COLO668 (cell line): ENCODE measurements around the gene MRPL4.

ENCODE experiments used
- DNase-seq: peaks from one replicate; lab custom pipeline; 2025; ENCODE audit not compliant: unreplicated experiment; lab: John Stamatoyannopoulos, UW

Gene MRPL4

DNA sequence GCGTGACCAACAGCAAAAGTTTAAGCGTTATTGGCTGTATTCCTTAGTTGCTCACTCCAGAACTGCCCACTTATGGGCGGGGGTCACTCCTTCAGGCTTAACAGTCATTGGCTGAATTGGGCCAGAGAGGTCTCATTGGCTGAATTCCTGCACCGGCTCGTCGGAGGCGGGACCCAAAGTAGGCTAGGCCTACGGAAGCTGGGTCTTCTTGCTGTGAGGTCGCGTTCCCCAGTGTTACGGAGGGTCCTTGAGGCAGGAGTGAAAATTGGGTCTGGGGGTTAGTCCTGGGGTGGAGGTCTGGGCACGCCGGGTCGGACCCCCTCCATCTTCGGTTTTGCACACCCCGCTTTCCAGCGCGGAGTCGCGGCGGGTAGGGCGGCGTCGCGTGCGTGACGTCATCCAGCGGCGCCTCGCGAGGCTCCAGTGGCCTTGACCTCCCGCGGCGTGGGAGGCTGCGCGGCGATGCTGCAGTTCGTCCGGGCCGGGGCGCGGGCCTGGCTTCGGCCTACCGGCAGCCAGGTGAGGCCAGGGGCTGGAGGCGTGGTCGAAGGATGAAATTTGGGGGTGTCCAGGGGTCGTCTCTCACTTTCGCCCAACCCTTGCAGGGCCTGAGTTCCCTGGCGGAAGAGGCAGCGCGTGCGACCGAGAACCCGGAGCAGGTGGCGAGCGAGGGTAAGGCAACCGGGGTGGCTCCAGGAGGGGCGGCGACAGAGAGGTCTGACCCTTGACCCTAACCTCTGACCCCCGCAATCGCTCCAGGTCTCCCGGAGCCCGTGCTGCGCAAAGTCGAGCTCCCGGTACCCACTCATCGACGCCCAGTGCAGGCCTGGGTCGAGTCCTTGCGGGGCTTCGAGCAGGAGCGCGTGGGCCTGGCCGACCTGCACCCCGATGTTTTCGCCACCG lies at the start of gene MRPL4:
Gene MRPL4, plus strand, starts transcription at position 423 of the 903 bp plus-strand sequence. Its CDS starts 40 bp downstream, at position 463.
- DNase-seq = peak; percentile 96

DNA sequence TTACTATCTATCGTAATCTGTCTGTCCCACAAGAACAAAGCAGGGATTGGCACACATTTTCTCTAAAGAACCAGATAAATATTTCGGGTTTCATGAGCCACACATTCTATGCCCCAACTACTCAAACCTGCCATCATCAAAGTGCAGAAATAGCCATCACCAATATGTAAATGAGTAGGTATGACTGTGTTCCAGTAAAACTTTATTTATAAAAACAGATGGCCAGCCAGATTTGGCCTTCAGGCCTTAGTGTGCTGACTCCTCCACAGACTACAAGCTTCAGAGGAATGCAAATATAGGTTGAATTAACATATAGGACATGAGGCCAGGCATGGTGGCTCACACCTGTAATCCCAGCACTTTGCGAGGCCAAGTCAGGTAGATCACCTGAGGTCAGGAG lies 48.3 kb upstream of the MRPL4 start:
- no peak for DNase-seq

DNA sequence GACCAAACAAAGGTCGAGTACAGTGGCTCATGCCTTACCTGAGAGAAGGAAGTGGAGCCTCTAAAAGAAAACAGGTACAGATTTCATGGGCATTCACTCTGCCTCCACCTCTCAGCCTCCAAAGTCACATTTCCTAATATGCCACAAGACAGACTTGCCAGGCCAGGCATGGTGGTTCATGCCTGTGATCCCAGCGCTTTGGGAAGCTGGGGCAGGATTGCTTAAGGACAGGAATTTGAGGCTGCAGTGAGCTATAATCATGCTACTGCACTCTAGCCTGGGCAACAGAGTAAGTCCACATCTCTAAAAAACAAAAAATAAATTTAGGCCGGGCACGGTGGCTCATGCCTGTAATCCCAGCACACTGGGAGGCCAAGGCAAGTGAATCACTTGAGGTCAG lies 46.4 kb upstream of the MRPL4 start:
- no peak for DNase-seq

DNA sequence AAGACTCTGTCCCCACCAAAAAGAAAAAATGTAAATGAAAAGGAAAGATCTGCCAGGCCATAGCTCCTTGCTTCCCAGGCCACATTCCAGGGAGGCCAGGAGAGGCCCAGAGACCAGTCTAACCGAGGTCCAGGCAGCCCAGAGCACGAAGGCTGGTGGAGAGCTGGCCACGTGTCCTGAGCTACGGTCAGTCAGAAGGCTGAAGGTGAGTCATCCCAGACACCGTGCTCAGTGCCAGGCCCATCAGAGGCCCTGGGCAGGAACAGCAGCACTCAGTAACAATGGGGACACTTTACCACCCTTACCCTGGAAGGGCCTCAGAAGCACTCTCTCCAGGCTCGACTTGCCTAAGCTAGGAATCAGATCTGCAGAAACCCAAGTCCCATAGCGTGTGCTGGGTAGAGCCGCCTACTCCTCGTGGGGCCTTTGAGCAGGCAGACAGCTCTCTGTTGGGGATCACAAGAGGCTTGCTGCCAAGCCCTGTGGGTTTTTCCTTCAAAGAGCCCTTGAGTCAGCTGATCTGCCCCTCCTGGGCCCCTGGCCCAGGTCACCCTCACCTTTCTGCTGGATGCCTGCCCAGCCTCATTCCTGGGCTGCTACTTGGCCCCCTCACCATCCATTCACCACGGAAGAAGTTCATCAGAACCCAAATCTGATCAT lies 45.7 kb upstream of the MRPL4 start:
- DNase-seq = no peak

DNA sequence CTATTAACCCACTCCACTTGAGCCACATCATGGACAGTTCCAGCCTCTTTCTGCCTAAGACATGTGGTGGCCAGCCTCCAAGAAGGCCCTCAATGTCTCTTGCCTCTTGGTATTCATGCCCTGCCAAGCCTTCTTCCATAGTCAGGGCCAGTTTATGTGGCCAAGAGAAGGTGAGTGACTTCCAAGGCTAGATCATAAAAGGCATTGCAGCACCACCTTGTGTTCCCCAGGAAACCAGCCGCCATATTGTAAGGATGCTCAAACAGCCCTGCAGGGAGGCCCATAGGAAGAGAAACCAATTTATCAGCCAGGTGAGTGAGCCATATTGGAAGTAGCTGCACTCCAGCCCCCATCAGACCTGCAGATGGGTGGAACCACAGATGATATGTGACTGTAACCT lies 45.0 kb upstream of the MRPL4 start:
- DNase-seq = no peak

DNA sequence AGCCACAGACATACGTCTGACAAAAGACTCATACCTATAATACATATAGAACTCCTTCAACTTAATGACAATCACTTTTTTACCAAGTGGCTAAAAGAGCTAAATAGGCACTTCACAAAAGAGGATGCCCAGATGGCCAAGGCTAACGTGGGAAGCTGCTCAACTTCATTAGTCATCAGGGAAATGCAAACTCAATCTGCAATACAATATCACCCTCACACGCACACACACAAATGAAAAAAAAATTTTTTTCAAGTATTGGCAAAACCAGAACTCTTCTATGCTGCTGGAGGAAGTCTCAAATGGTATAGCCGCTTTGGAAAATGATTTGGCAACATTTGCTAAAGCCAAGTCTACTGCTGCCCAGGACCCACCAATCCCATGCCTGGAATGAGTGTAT lies 42.7 kb upstream of the MRPL4 start:
- DNase-seq = no peak

DNA sequence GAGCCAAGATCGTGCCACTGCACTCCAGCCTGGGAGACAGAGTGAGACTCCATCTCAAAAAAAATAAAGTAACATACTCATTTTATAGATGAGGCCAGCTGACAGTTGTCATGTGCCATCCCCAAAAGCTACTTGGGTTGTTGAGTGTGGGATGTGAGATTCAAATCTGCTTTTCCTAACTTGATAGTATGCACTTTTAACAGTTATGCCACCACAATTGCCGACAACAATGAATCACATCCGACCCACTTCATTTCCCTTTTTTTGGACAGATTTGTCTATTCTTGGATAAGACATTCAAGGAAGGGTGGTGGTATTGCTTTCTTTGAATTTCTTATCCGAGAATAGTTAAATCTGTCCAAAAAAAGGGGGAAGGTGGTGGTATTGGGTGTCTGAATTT lies 41.0 kb upstream of the MRPL4 start:
- no peak for DNase-seq

DNA sequence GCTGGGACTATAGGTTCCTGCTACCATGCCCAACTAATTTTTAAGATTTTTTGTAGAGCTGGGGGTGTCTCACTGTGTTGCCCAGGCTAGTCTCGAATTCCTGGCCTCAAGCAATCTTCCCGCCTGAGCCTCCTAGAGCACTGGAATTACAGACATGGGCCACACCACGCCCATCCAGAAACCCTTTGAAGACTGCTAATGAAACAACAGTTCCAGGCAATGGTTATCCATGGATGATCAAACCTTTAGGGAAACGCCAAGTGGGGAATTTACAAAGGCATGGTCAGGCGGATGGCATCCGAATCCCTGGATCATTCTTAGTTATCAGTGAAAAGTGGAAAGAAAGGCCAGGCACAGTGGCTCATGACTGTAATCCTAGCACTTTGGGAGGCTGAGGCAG lies 40.3 kb upstream of the MRPL4 start:
- no peak for DNase-seq

DNA sequence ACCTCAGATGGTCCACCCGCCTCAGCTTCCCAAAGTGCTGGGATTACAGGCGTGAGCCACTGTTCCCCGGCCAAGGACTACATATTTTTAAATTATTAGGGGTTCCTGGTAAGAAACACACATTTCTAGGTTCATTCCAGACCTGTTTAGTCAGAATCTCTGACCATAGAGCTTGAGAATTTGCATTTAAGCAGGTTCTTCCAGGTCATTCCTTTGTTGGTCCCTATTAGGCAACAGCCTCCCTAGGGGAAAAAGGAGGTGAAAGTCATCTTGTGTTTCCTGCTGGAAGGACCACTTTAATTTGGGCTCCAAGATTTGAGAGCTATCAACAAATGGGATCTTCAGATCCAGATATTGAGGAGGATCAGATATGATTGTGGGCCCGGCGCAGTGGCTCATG lies 37.2 kb upstream of the MRPL4 start:
- DNase-seq = no peak

DNA sequence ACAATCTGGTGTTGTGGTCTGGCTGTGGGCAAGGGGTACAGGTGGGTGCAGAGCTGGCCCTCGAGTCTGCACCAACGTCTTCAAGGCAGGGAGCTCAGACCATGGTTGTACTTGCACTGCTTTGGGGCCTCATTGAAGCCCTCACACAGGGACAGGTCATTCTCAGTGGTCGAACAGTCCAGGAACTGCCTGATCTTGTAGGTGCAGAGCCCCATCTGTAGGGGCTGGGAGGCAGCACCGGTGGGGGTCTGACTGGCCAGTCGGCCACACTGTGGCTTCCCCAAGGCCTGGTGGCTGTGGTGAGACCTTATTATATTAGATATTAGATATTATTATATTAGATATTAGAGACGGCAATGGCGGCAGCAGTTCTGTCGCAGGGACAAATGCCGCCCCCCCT lies 34.9 kb upstream of the MRPL4 start:
- DNase-seq = no peak

DNA sequence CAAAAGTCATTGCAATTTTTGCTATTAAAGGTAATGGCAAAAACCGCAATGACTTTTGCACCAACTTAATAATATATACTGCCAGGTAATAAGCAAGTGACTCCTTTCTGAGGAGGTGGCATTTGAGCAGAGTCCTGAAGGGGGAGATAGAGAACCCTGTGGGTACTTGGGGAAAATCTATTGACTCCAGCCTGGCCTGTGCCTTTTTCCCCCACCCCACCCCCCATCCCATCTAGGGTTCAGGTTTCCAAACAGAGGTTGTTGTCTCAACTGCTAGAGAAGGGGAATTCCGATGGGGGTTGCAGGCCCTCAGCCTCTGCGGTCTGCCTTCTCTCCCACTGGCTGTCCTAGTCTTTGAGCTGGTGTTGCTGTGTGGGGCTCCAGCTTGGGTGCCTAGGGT lies 32.3 kb upstream of the MRPL4 start:
- peak; percentile 76 for DNase-seq

DNA sequence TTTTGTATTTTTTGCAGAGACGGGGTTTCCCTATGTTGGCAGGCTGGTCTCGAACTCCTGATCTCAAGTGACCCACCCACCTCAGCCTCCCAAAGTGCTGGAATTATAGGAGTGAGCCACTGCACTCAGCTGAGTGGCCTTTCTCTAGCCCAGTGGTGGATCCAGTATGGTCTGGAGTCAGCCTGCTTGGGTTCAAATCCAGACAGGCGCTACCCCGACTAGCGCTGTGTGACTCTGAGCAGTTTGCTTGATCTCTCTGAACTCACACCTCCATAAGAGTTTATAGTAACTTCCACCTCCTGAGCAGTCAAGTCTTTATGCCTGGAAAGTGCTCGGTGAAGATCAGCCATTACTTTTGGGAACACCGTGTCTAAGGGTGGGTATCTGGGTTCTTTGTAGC lies 31.3 kb upstream of the MRPL4 start:
- DNase-seq = no peak

DNA sequence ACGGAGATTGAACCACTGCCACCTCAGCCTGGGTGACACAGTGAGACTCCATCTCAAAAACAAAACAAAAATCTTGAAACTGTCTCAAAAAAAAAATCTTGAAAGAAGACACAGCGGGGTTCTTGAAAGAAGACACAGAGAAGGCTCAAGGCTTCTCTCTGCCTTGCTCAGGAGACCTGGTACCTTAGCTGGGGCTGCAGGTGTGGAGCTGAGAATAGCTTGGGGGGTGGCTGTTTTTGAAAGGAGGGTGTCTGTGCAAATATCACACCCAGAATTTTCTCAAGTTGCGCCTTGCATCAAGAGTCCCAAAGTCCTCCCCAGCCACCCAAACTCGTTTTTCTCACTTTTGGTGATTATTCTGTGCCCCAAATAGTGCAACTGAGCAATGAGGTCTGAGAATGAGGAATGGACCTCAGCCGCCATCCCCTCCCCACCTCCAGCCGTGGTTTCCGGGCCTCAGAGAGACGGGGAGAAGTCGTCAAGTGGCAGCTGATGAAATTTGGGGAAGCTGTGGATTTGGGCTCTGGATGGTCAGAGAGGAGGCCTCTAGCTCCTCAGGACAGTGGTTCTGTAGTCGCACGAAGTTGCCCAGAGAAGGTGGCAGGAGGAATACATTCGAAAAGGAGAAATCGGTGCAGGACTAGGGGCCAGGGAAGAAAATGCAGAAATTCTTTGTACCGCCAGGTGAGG lies 29.7 kb upstream of the MRPL4 start:
- no peak for DNase-seq

DNA sequence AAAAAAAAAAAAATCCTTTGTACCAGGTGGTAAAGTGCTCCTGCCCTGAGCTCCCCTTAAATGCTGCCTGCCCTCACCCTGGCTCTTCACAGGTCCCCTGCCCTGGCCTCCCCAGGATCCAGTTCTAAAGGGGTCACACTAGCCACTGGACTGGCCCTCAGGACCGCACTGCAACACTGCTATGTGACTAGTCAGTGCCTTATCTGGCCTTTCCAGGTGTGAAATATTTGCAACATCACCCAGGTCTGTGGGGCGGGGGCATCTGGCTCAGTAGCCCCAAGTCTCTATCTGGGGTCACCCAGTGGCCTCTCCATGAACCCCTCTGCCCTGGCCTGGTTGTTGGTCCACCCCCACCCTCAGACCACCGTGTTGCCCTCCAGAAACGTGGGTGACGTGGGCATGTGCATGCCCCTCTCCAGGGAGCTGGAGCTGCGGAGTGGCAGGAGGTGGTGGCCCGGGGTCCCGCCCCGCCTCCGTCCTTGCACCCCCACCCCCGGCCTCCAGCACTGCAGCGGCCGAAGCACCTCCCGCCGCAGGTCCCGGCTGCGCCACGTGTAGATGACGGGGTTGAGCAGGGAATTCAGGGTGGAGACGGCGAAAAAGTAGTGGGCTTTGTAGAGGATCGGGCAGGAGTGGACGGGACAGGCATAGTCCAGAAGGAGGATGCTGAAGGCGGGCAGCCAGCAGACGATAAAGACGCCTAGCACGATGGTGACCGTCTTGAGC lies 28.4 kb upstream of the MRPL4 start:
- no peak for DNase-seq

DNA sequence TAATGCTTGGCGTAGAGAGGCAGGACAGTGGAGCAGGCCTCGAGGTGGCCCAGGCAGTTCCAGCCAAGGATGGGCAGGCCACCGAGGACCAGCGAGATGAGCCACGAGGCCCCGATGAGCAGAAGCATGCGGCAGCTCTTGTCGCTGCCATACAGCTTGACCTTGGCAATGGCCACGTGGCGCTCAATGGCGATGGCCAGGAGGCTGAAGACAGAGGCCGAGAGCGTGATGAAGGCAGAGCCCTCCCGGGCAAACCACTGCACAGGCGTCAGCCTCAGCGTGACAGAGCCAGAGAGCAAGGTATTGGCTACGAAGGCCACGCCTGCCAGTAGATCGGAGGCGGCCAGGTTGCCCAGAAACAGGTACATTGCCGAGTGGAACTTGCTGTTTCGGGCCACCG lies 27.7 kb upstream of the MRPL4 start:
- no peak for DNase-seq

DNA sequence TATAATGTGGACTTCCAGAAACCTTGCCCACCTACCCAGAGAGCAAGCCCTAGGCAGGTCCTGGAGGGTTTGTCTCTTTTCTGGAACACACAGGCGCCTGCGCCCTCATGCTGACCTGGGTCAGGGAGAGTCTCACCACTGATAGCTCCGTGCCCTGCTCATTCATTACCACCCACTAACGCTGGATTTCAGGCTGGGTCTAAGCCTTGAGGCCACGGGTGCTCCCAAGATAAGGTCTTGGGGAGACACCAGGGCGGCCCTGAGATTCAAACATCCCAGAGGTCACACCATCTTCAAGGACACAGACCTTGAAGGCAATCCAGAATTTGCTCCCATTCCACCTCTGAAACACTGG lies 26.0 kb upstream of the MRPL4 start:
- DNase-seq = no peak

DNA sequence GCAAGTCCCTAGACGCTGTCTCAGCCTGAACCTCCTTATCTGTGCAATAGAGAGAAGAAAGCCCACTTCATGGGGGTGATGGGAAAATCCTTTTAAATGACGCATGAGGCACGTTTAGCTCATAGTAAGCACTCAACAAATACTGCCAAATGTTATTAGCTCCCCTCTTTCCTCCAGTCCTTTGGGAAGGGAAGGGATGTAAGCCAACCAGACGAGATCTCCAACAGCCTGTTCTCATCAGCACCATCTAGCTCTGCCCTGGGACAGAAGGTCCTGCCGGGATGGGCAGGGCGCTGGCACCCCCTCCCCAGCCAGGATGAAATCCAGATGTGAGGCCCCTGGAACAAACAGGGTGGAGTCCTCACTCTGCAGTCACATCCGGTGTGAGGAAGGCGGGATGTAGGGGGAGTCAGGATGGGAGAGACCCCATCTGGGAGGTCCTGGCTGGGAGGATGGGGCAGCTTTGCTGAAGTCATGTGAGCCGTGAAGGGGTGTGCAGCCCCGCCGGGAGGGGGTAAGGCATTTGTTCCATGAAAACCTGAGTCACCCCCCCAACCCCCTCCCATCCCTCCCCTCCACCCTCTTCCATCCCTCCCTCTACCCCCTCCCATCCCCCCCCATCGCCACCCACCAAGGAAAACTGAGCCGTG lies 25.5 kb upstream of the MRPL4 start:
- no peak for DNase-seq

DNA sequence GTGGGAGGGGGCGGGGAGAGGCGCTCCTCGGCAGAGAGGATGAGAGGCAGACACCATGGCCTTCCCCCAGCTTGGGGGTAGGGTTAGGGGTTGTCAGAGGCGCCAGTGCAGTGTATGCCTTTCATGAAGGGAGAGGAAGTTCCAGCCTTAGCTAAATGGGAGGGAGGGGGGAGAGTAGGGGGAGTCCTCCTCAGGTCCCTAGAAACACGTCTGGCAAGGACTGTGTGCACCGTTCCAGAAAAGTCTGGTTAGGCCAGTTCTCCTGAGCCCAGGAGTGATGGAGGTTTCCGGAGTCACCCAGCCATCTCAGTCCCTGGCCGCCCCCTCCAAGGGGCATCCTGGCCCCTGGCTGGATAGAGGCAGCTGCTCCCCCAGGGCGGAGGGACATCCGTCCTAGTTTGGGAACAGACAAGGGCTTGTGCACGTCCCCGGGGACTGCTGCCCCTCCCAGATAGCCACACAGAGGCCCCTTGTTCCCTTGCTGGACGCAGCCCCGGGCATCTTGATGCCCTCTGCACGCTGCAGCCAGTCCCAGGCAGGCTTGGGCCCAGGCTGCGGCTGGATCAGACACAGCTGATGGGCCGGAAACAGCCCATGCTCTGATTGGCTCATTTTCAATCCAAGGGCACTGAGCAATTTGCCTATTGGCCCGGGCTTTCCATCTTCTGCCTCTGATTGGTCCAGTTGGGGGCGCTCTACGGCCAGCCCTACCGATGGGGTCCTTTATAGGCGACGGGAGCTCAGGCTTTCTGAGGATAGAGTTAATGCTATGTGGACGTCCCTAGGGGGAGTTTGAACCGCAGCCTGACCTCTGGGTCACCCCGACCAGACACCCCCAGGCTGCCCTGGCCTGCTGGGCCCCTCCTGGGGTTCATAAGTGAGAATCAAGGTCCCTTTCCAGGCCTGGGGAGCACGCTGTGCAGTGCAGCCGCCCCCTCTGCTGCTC lies 24.7 kb upstream of the MRPL4 start:
- DNase-seq = no peak

DNA sequence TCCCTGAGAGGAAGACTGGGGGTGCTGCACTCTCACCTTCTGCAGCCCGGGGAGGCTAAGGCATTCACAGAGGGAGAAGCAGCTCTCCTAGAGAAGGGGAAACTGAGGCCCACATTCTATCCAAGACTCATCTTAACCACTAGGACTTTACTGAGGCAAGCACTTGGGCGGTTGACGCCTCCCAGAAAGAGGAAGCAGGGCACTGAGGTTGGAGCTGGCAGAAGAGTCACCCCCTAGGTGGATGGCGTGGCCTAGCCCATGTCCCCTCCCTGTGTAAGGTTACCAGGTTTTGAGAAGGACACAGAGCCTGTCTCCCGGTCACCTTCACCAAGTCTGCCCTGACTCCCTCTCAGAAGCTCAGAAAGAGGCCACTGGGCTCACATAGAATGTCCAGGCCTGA lies 23.6 kb upstream of the MRPL4 start:
- DNase-seq = no peak

DNA sequence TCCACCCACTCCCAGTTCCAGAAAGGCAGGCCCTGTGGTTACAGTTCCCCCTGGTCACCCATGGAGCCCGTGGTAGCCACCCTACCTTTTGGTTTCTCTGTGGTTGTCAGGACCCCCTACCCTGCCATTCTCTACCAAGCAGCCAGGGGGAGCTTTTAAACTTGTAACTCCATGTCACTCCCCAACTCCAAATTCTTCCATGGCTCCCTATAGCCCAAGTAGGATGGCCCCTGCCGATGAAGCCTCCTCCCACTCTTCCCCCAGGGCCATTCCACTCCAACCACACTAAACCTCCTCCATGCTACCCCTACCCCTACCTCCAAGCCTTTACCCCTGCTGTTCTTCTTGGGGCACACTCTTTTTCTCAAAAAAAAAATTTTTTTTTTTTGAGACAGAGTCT lies 23.1 kb upstream of the MRPL4 start:
- DNase-seq = peak; percentile 34
